Stimulated activated effector memory CD8-positive, alpha-beta T cell treated with anti-CD3 and anti-CD28 coated beads, Interleukin-12 subunit alpha, Interleukin-12 subunit beta, amount 100 ng/mL, for 72 hours (primary cell): ENCODE results near the gene GFOD1.
"Not testable (repeated sequence)": the region's sequence is repeated elsewhere in the genome, so short reads cannot be mapped to it uniquely, and the experiment has no call there.

Experiments
- ATAC-seq: fragments of 150-1000 bp; cut with Tn5 transposase; 2 replicates; pipeline ENCODE4 v1.10.0; 2021
- DNase-seq, 2 donors: peaks; one replicate each; pipeline ENCODE4 v3.0.0; 2021 to 2022; ENCODE audit warnings: low spot score in 2 of 2
- H3K27ac Mint-ChIP-seq: one replicate; pipeline ENCODE4 v1.8.0; 2022; ENCODE audit warnings: mild to moderate bottlenecking, mixed read lengths
- H3K36me3 Mint-ChIP-seq: one replicate; pipeline ENCODE4 v1.8.0; 2022; ENCODE audit warnings: mild to moderate bottlenecking, mixed read lengths
- H3K4me1 Mint-ChIP-seq: one replicate; pipeline ENCODE4 v1.8.0; 2022; ENCODE audit warnings: mixed read lengths
- H3K4me3 Mint-ChIP-seq: one replicate; pipeline ENCODE4 v1.8.0; 2022; ENCODE audit warnings: mild to moderate bottlenecking, mixed read lengths
- H3K9me3 Mint-ChIP-seq: one replicate; pipeline ENCODE4 v1.8.0; 2022; ENCODE audit warnings: mixed read lengths

The GFOD1 gene

GRCh38 chr6:13519839-13520238, 32.4 kb upstream of the GFOD1 start:
- H3K4me1 Mint-ChIP-seq = no peaks in the 10 kb centered on the region
- DNase-seq (no peak), ATAC-seq (no peak)
- H3K27ac Mint-ChIP-seq = no peak overlapping the region
- H3K9me3 Mint-ChIP-seq = no peaks in the 10 kb centered on the region
- no peak overlapping the region for H3K4me3 Mint-ChIP-seq
- H3K36me3 Mint-ChIP-seq = no peaks in the 10 kb centered on the region

DNA sequence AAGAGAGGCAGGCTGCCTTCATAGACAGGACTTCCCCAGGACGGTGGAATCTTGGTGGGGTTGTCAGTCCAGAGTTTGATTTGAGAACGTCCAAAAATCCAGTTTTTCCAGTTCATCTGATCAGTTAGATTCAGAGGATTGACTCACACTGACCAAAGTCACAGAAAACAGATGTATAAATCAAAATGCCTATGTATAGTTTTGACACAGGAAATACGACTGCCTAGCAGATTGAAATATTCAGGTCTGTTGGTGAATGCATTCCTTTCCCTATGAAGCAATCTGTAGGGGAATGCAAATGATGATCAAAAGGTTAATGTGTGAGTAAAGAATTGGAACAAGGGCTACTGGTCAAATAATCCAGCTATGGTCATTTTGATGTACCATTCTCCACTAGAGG, 29.7 kb upstream of the GFOD1 start:
- H3K9me3 Mint-ChIP-seq = no peaks in the 10 kb centered on the region
- no peaks in the 10 kb centered on the region for H3K36me3 Mint-ChIP-seq
- H3K27ac Mint-ChIP-seq = no peak overlapping the region
- no peak for DNase-seq
- H3K4me1 Mint-ChIP-seq = peaks cover 10% of the 10 kb centered on the region
- no peak for ATAC-seq
- no peak overlapping the region for H3K4me3 Mint-ChIP-seq

DNA sequence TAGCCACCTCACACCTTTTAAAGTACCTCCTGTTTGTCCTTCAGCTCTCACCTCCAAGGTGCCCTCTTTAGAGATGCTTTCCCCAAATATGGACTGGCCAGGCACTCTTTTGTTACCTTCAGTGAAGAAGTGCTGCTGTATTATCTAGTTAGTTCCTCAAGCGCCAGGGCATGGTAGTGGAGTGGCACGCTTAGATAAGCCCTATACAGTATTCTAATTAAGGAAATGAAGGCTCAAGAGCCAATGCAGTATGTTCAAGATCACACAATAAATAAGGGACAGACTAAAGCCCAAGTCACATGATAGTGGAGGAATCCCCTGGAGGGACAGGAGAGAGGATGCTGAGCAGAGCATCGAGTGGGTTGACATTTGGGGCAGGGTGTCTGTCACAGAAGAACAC, 28.5 kb upstream of the GFOD1 start:
- Mint-ChIP-seq H3K27ac (no peak overlapping the region), H3K9me3 (no peaks in the 10 kb centered on the region), H3K4me1 (peaks cover 10% of the 10 kb centered on the region), H3K36me3 (no peaks in the 10 kb centered on the region), H3K4me3 (no peak overlapping the region)
- ATAC-seq = no peak
- no peak for DNase-seq

DNA sequence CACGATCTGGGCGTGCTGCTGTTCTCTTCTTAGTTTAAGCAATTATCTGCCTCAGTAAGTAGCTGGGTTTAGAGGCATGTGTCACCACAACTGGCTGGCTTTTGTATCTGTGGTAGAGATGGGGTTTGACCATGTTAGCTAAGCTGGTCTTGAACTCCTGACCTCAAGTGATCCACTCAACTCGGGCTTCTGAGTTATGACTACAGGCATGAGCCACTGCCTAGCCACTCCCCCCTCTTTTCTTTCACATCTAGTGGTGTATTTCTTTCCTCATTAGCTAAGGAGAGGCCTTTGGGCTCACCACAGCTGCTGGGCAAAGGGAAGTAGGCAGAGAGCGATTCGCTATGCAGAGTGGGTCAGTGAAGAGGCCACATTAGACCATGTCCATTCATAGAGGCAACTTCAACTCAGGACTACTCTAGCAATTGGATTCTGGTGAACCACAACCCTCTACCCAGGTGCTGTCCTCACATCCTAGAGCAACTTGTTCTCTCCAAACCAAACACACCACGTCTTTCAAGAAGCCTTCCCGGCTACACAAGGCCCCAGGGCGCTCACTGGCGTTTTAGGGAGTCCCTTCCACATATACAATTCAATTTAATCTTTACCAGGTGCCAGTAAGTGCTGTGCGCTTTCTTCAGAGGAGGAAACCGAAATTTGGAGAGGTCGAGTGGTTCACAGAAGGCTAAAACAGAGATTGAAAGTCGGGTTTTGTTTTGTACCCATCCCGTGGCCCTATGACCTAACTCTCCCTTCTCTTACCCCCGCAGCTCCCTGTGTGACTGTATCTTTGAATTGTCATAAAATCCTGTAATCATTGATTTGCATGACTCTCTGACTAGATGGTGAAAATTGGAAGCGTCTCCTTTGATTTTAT, 26.5 kb upstream of the GFOD1 start:
- no peak for DNase-seq
- H3K27ac Mint-ChIP-seq = peak overlapping the region; percentile 11
- H3K4me1 Mint-ChIP-seq = peaks cover 10% of the 10 kb centered on the region
- no peaks in the 10 kb centered on the region for H3K36me3 Mint-ChIP-seq
- no peak overlapping the region for H3K4me3 Mint-ChIP-seq
- peak; percentile 85 for ATAC-seq
- no peaks in the 10 kb centered on the region for H3K9me3 Mint-ChIP-seq

GRCh38 chr6:13512900-13513299, 25.5 kb upstream of the GFOD1 start:
- Mint-ChIP-seq H3K27ac (no peak overlapping the region), H3K36me3 (no peaks in the 10 kb centered on the region), H3K9me3 (no peaks in the 10 kb centered on the region), H3K4me1 (peaks cover 10% of the 10 kb centered on the region), H3K4me3 (no peak overlapping the region)
- no peak for DNase-seq
- ATAC-seq = no peak

DNA sequence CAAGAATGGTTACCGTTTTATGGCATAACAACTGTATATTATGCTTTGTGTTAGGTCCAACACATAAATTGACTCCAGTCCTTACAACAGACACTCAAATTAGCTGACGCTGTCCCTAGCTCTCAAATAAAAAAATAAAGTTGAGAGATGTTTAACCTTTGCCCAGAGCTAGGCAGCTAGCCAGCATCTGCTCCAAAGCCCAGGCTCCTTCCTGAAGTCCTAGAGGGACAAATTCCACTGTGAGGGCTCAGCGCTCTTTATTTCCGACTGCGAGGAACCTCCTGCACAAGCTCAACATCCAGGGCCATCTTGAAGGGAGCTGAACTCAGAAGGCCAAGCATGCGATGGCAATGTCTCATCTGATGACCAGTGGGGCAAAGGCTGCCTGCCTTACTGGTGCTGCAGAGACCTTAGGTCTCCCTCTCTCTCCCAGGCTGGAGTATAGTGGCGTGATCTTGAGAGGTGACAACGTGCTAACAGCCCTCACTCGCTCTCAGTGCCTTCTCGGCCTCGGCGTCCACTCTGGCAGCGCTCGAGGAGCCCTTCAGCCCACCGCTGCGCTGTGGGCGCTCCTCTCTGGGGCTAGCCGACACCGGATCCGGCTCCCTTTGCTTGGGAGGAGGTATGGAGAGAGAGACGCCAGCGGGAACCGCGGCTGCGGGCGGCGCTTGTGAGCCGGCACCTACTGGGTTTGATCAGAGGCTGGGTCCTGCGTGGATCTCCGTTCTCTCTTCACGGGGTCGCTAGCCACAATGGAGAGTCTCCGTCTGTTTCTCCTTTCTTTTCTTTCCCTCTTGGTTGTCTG, 24.7 kb upstream of the GFOD1 start:
- Mint-ChIP-seq H3K9me3 (no peaks in the 10 kb centered on the region), H3K36me3 (no peaks in the 10 kb centered on the region), H3K27ac (no peak overlapping the region), H3K4me1 (peaks cover 10% of the 10 kb centered on the region), H3K4me3 (no peak overlapping the region)
- no peak for ATAC-seq
- DNase-seq = no peak

DNA sequence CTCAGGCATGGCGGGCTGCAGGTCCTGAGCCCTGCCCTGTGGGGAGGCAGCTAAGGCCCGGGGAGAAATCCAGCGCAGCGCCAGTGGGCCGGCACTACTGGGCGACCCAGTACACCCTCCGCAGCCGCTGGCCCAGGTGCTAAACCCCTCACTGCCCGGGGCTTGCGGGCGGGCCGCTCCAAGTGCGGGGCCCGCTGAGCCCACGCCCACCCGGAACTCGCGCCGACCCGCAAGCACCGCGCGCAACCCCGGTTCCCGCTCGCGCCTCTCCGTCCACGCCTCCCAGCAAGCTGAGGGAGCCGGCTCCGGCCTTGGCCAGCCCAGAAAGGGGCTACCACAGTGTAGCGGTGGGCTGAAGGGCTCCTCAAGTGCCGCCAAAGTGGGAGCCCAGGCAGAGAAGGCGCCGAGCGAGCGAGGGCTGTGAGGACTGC, 23.8 kb upstream of the GFOD1 start:
- not testable (repeated sequence) for H3K9me3 Mint-ChIP-seq, H3K36me3 Mint-ChIP-seq, ATAC-seq, H3K4me3 Mint-ChIP-seq, H3K27ac Mint-ChIP-seq, DNase-seq
- H3K4me1 Mint-ChIP-seq = peaks cover 10% of the 10 kb centered on the region

- DNase-seq, H3K27ac Mint-ChIP-seq, H3K36me3 Mint-ChIP-seq, ATAC-seq, H3K4me3 Mint-ChIP-seq, H3K9me3 Mint-ChIP-seq: not testable (repeated sequence)
- peaks cover 10% of the 10 kb centered on the region for H3K4me1 Mint-ChIP-seq
These were observed 23.0 kb upstream of the GFOD1 start for GRCh38 chr6:13510433-13510832.

DNA sequence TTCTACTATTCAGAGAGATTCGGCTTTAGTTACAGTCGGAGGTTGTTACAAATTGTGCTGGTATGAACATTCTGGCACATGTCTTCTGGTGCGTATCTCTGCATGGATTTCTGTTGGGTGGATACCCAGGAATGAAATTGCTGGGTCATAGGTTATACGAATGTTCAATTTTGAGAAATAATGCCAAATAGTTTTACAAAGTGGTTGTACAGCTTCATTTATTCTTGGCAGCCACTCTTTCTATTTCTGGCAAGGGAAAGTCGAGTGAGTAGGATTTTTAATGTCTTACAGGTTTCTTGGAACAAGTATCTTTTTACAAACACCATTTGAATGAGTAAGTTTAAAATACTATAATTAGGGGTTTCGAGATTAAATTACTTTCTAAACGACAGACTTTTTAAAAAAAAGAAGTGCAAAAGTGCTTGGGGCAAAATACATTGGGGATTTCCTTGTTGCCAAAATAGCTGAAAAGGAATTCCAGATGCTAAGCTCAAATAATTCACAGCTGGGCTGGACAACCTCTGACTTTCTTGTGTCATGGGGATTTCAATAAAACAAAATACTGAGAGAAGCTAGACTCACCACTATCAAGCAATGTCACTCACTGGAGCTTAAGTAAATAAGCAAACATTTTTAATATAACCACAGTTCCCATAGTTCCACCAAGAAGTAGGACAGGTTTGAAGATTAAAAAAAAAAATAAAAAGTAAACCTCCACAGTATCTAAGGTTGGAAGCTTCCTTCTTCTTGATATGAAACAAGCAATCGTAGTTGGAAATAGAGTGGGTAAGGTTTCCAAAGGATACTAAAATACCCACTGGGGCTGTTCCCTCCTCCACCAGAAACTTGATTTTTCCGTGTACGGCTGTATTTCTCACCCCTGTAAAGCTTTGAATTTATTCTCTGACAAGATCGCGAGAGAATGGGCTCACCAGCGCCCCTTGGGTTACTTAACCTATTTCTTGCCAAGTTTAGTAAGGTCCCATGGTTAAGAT, 21.6 kb upstream of the GFOD1 start:
- ATAC-seq (no peak), DNase-seq (no peak)
- Mint-ChIP-seq H3K9me3 (no peaks in the 10 kb centered on the region), H3K4me3 (no peak overlapping the region), H3K27ac (no peak overlapping the region), H3K4me1 (peaks cover 9% of the 10 kb centered on the region), H3K36me3 (no peaks in the 10 kb centered on the region)

GRCh38 chr6:13507306-13507860, 20.0 kb upstream of the GFOD1 start:
- Mint-ChIP-seq H3K4me1 (no peaks in the 10 kb centered on the region), H3K36me3 (no peaks in the 10 kb centered on the region), H3K27ac (no peak overlapping the region), H3K9me3 (no peaks in the 10 kb centered on the region), H3K4me3 (no peak overlapping the region)
- DNase-seq = no peak
- no peak for ATAC-seq

DNA sequence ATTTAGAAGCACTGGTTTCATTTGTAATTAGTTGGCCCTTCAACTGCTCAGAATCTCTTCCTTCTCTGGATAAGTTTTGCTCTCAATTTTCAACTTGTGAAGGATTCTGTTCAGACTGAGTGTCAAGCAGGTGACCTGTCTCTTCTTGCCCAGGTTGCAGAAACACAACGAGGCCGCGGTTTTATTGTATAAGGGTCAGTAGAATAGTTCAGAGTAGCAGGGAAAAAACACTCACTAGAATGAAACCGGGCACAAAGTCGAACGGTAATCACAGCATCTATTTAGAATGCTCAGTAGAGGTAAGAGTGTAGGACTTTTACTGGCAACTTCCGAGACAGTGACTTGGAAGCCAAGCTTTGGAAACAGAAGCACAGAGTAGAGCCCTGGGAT, 17.9 kb upstream of the GFOD1 start:
- DNase-seq (no peak), ATAC-seq (no peak)
- Mint-ChIP-seq H3K4me1 (no peaks in the 10 kb centered on the region), H3K27ac (no peak overlapping the region), H3K9me3 (no peaks in the 10 kb centered on the region), H3K36me3 (no peaks in the 10 kb centered on the region), H3K4me3 (no peak overlapping the region)

- H3K4me3 Mint-ChIP-seq = no peak overlapping the region
- H3K9me3 Mint-ChIP-seq = no peaks in the 10 kb centered on the region
- peak in 1 of 2 donors; percentile 10 for DNase-seq
- ATAC-seq = no peak
- no peak overlapping the region for H3K27ac Mint-ChIP-seq
- H3K4me1 Mint-ChIP-seq = no peaks in the 10 kb centered on the region
- H3K36me3 Mint-ChIP-seq = no peaks in the 10 kb centered on the region
These were observed 17.4 kb upstream of the GFOD1 start for GRCh38 chr6:13504611-13505344.

GRCh38 chr6:13500915-13501314, 13.5 kb upstream of the GFOD1 start:
- DNase-seq (peak in 1 of 2 donors; percentile 22), ATAC-seq (no peak)
- no peak overlapping the region for H3K4me3 Mint-ChIP-seq
- no peaks in the 10 kb centered on the region for H3K36me3 Mint-ChIP-seq
- no peaks in the 10 kb centered on the region for H3K4me1 Mint-ChIP-seq
- no peaks in the 10 kb centered on the region for H3K9me3 Mint-ChIP-seq
- no peak overlapping the region for H3K27ac Mint-ChIP-seq

- ATAC-seq = peak; percentile 51
- Mint-ChIP-seq H3K27ac (no peak overlapping the region), H3K4me1 (no peaks in the 10 kb centered on the region), H3K4me3 (no peak overlapping the region), H3K9me3 (no peaks in the 10 kb centered on the region), H3K36me3 (no peaks in the 10 kb centered on the region)
- no peak for DNase-seq
These were observed 12.9 kb upstream of the GFOD1 start for GRCh38 chr6:13500264-13500663.
